AG09309 (cell line): Measurements from ENCODE around the gene GYPE.
A peak's percentile ranks its signal among the peaks of the same experiment; 100 is the strongest.
"Not testable (repeated sequence)": the region's sequence is repeated elsewhere in the genome, so short reads cannot be mapped to it uniquely, and the experiment has no call there.

Source experiments
- DNase-seq: peaks from one replicate; pipeline ENCODE4 v3.0.0-alpha.2; 2010; ENCODE audit warnings: low read depth
- H3K4me3 ChIP-seq: 2 replicates; pipeline ENCODE4 v1.5.1; 2011; ENCODE audit warnings: mild to moderate bottlenecking, low read depth, low read length, moderate library complexity; ENCODE audit not compliant: control insufficient read depth
- TF ChIP-seq, protein P1 (sequence below): IDR thresholded peaks from 2 replicates; pipeline ENCODE4 v1.5.1; 2011; ENCODE audit warnings: mild to moderate bottlenecking, low read depth, low read length, inconsistent platforms; ENCODE audit not compliant: insufficient read depth, control insufficient read depth; ENCODE audit errors: missing control alignments

GYPE gene

DNA sequence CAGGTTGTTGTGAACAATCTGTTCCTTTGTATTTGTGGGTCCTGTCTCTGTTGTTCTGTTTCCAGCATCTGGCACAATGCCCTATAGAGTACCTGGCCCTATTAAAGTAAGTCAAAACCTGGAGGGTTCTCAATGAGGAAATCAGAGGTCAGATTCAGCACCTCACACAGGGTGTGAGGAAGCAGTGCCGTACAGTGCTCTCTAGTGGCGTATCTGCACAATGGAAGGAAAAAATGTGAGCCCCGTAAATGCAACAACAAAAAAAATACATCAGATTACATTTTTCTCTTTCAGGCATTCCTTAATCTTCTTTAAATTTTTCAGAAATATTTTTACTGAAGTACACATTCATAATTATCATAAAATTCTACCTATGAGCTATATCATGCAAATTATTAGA is 2.5 kb upstream of the GYPE start:
- H3K4me3 ChIP-seq, DNase-seq: not testable (repeated sequence)
- TF ChIP-seq, protein P1, sequence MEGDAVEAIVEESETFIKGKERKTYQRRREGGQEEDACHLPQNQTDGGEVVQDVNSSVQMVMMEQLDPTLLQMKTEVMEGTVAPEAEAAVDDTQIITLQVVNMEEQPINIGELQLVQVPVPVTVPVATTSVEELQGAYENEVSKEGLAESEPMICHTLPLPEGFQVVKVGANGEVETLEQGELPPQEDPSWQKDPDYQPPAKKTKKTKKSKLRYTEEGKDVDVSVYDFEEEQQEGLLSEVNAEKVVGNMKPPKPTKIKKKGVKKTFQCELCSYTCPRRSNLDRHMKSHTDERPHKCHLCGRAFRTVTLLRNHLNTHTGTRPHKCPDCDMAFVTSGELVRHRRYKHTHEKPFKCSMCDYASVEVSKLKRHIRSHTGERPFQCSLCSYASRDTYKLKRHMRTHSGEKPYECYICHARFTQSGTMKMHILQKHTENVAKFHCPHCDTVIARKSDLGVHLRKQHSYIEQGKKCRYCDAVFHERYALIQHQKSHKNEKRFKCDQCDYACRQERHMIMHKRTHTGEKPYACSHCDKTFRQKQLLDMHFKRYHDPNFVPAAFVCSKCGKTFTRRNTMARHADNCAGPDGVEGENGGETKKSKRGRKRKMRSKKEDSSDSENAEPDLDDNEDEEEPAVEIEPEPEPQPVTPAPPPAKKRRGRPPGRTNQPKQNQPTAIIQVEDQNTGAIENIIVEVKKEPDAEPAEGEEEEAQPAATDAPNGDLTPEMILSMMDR: peak; percentile 19

DNA sequence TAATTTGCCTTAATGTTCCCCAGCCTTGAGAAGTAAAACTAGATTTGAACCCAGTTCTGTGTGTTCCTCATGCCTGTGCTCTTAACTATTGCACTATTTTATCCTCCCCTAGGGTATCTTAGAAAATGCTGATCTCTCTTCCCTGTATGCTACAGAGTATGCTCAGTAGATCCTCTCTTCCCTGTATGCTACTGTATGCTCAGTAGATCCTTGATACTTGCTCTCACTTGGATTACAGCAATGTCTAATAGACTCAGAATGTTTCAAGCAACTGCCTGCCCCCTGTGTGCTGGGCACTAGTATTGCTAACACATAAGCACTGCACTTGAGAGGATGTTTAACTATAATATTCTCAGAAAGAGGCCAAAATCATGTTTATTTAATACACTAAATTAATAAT is 928 bp downstream of the GYPE start:
- not testable (repeated sequence) for H3K4me3 ChIP-seq, DNase-seq

DNA sequence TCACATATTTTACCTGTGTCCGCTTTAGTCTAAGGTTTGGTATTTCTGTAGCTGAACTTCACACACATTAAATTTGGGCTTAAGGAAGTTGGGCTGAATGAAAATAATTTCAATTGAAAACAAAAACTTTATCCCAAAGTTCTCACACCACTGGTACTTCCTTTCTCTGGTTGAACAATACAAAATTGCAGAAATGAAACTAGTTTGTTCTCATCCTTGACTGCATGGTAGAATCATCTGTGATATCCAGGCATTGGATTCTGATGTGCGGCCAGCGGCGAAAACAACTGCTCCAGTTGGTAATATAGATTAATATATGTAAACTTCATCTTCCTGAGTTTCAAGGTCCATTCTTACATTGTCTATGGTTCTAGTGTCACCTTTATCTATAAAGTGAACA is 15.0 kb downstream of the GYPE start:
- H3K4me3 ChIP-seq, DNase-seq: not testable (repeated sequence)

DNA sequence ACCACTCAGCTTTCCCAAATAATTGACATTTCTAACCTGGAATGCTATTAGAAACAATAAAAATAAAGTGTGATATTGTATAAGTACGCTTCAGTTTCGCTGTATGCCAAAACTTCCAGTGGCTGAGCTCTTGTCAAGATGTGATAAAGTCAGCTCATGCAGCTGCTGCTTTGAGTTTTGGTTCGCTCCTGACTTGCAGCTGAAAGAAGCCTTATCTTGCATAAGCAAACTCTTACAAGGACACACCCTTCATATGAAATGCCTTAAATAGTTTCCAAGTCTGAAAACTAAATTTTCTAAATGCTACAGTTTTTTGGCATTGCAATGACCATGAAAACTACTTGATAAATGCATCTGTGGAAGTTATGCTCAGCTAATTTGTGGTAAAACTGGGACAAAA is 17.2 kb downstream of the GYPE start:
- DNase-seq, H3K4me3 ChIP-seq: not testable (repeated sequence)

DNA sequence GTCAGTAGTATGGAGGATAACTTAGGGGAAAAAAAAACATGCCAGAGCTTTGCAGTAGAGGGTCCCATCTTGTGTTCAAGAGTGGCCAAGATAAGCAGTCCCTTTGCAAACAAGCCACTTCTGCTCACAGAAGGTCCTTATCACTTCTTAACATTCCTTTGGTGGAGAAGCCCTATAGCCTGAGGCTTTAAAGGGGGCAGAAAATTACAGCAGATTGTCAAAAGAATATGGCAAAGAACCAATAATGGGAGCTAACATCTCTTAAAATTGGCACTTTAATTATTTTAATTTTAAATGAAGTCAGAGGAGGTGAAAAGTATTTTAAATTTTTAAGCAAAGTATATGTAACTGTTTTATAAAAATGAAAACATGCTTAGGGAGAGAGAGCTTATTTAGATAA is 20.4 kb downstream of the GYPE start:
- not testable (repeated sequence) for DNase-seq, H3K4me3 ChIP-seq

DNA sequence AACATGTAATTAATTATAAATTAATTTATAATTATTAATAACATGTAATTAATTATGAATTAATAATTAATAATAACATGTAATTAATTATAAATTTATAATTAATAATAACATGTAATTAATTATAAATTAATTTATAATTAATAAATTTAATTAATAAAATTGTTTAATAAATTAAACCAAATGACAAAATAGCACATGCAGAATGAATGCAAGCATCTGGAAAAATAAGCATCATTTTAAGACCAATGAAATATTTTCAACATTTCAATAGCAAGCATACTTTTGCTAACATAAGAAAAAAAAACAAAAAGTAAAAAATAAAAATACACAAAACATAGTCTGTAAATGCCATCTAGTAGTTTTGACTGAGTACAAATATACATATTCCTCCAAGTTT is 21.8 kb downstream of the GYPE start:
- H3K4me3 ChIP-seq: no peak overlapping the region
- TF ChIP-seq, protein P1: no peak
- no peak for DNase-seq

DNA sequence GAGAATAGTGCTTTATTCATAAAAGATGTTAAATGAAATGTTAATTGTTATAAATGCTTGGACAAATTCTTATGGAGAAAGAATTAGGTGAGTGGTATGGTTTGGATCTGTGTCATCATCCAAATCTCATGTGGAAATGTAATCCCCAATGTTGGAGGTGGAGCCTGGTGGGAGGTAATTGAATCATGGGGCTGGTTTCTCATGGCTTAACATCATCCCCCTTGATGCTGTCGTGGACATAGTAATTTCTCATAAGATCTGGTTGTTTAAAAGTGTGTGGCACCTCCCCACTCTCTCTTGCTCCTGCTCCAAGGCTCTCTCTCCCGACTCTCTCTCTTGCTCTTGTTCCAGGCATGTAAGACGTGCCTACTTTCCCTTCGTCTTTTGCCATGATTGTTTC is 22.5 kb downstream of the GYPE start:
- TF ChIP-seq, protein P1: no peak
- no peak for DNase-seq
- H3K4me3 ChIP-seq: no peak overlapping the region

DNA sequence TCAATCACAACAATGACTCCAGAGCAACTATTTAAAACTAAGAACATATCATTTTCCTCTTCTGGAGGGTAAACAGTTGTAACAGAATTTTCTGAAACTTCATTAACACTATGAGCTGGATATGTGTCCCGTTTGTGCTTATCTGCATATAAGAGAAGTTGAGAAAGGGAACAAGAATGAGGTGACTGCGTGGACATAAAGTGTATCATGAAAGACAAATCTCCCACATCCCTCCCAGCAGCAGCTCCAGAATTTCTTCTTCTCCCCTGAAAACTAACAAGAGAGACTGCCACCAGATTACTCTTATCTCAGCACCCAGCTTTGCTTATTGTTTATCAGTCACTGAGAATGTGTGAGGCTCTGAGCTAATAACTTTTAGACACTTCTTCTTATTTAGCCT is 25.8 kb downstream of the GYPE start:
- not testable (repeated sequence) for H3K4me3 ChIP-seq, DNase-seq

DNA sequence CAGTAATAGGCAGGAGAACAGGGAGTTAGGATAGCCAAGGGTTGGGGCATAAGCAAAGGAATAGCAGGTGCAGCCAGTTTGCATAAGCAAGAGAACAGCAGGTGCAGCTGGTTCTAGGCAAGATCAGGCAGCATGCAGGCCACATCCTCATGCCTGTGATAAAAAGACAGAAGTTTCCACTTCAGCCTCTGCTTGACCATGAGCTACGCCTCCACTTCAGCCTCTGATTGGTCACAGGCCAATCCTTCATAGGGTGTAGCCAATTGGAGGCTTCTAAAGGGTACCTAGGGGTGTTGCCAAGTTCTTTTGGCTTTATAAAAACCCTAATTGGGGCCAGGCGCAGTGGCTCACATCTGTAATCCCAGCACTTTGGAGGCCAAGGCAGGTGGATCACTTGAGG is 30.0 kb downstream of the GYPE start:
- DNase-seq, H3K4me3 ChIP-seq: not testable (repeated sequence)

DNA sequence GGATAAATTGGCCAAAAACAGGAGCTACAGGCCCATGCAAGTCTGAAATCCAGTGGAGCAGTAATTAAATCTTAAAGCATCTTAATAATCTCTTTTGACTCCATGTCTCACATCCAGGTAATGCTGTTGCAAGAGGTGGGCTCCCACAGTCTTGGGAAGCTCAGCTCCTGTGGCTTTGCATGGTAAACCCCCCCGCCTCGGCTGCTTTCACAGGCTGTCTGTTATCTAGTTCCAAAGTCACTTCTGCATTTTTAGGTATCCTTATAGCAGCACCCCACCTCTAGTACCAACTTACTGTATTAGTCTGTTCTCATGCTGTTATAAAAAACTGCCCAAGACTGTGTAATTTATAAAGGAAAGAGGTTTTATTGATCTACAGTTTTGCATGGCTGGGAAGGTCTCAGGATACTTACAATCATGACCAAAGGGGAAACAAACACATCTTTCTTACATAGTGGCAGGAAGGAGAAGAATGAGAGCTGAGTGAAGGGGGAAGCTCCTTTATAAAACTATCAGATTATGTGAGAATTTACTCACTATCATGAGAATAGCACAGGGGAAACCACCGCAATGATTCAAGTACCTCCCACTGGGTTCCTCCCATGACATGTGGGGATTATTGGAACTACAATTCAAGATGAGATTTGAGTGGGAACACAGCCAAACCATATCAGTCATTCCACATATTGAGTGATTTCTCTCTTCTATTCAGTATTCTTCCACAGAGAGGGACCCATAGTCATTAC is 34.7 kb downstream of the GYPE start:
- DNase-seq, H3K4me3 ChIP-seq: not testable (repeated sequence)

DNA sequence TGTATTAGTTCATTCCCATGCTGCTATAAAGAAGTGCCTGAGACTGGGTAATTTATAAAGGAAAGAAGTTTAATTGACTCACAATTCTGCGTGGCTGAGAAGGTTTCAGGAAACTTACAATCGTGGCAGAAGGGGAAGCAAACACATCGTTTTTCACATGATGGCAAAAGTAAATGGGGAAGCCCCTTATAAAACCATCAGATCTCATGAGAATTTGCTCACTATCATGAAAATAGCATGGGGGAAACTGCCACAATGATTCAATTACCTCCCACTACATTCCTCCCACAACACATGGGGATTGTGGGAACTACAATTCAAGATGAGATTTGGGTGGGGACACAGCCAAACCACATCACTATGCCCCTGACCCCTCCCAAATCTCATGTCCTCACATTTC is 35.4 kb downstream of the GYPE start:
- DNase-seq: not testable (repeated sequence)

DNA sequence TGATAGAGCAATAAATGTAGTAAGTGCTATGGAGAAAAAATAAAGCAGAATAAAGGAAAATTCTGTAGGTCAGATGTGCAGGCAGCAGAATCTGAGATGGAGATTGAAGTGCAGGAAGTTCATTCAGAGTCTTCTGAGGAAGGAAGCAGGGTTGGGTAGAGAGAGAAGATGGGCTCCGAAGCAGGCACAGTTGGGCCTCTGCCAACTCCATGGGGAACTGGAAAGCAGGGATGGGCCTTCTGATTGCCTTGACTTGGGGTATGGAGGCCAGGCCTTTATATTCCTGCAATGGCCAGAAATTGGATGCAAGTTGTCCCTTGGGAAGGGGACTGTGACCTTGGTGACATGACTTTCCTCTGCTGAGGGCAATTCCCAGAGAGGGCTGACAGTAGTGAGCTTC is 42.6 kb downstream of the GYPE start:
- not testable (repeated sequence) for H3K4me3 ChIP-seq, DNase-seq

More for the DNA sequence above, 35.4 kb downstream of the GYPE start:
- not testable (repeated sequence) for H3K4me3 ChIP-seq
